Esophagus squamous epithelium (tissue), 4 donors: ENCODE measurements around the gene SLC9A2.

Experiments
- POLR2A ChIP-seq, 4 donors: fragments of 450-650 bp; IDR thresholded peaks; one replicate each; pipeline ENCODE4 v1.6.1; 2017; ENCODE audit warnings: antibody characterized with exemption in 4 of 4, mild to moderate bottlenecking in 4 of 4, moderate library complexity in 3 of 4
- TF ChIP-seq, protein P1 (sequence below), 6 experiments: fragments of 450-650 bp in 4 of 6; fragments of 200-600 bp in 2 of 6; sonication (generic) in 2 of 6; IDR thresholded peaks; one replicate each; pipeline ENCODE4 v1.5.1; 2016 to 2019; ENCODE audit warnings: antibody characterized with exemption in 6 of 6, mild to moderate bottlenecking in 4 of 6, moderate library complexity in 4 of 6

DNA sequence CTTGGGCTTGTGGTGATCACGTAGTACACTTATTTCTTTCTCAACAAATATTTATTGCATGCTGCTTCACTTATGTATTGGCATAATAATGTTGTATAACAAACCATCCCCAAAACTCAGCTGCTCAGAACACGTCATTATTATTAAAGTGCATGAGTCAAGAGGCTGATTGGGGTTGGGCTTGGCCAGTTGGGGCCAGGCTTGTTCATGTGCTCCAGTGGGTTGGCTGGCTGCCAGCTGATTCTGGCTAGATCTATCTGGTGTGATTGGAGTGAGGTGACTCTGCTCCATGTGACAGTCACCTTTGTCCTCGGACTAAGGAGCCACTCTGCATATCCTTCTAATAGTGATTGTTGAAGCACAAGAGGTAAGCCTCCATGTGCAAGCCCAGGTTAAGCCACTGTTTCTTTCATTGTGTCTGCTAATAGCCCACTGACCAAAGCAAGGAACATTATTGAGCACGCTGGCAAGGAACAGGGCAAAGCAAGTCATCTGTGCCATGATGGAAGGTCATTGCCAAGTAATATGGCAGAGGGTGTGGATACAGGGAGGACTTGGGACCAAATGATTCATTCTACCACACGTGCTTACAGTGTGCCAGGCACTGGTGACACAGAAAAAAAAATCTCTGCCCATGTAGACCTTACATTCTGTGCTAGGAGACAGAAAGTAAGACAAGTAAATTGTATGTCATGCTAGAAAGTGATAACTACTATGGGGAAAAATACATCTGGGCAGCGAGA, 79.2 kb downstream of the SLC9A2 start:
- TF ChIP-seq, protein P1, sequence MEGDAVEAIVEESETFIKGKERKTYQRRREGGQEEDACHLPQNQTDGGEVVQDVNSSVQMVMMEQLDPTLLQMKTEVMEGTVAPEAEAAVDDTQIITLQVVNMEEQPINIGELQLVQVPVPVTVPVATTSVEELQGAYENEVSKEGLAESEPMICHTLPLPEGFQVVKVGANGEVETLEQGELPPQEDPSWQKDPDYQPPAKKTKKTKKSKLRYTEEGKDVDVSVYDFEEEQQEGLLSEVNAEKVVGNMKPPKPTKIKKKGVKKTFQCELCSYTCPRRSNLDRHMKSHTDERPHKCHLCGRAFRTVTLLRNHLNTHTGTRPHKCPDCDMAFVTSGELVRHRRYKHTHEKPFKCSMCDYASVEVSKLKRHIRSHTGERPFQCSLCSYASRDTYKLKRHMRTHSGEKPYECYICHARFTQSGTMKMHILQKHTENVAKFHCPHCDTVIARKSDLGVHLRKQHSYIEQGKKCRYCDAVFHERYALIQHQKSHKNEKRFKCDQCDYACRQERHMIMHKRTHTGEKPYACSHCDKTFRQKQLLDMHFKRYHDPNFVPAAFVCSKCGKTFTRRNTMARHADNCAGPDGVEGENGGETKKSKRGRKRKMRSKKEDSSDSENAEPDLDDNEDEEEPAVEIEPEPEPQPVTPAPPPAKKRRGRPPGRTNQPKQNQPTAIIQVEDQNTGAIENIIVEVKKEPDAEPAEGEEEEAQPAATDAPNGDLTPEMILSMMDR (IDR thresholded peaks at IDR 0.05), result no peak
- no peak for TF ChIP-seq POLR2A (IDR thresholded peaks at IDR 0.05)
